Transverse colon (tissue), 4 donors: ENCODE measurements around the gene CHCHD6.

Experiments used
- EP300 ChIP-seq: sonication (generic); formaldehyde crosslinking; IDR thresholded peaks from one replicate; pipeline ENCODE4 v1.6.1; 2017; ENCODE audit warnings: antibody characterized with exemption, low read depth
- POLR2A ChIP-seq: fragments of 450-650 bp; IDR thresholded peaks from one replicate; pipeline ENCODE4 v1.6.1; 2016; ENCODE audit warnings: antibody characterized with exemption, mild to moderate bottlenecking, moderate library complexity
- POLR2AphosphoS5 ChIP-seq, 3 donors: sonication (generic); formaldehyde crosslinking; IDR thresholded peaks; one replicate each; pipeline ENCODE4 v1.6.1; 2016; ENCODE audit warnings: antibody characterized with exemption in 3 of 3
- TF ChIP-seq, protein P1 (sequence below), 5 experiments: fragments of 200-600 bp in 3 of 5; fragments of 450-650 bp in 2 of 5; sonication (generic) in 3 of 5; IDR thresholded peaks; 1 replicate in 2 of 5; 2 replicates in 3 of 5; pipeline ENCODE4 v1.5.1; 2016 to 2017; ENCODE audit warnings: antibody characterized with exemption in 5 of 5, inconsistent platforms in 3 of 5, mild to moderate bottlenecking in 2 of 5, moderate library complexity in 1 of 5

DNA sequence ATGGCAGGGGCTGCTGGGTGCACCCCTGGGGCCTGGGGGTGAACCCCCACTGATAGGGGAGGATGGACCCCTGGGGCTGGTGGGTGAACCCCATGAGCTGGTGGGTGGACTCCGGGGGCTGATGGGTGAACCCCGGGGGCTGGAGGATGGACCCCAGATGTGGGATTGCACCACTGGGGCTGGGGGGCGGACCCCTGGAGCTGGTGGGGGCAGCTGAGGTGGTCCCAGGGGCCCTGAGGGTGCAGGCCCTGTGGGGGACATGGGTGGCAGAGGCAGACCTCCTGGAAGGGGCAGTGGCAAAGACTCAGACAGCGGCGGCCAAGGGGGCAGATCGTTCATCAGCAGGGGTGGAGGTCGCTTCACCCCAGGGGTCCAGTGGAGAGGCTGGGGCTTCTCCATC is 31.7 kb upstream of the CHCHD6 start:
- TF ChIP-seq POLR2A (no peak), POLR2AphosphoS5 (IDR thresholded peaks at IDR 0.05) (no peak), EP300 (no peak)
- TF ChIP-seq, protein P1, sequence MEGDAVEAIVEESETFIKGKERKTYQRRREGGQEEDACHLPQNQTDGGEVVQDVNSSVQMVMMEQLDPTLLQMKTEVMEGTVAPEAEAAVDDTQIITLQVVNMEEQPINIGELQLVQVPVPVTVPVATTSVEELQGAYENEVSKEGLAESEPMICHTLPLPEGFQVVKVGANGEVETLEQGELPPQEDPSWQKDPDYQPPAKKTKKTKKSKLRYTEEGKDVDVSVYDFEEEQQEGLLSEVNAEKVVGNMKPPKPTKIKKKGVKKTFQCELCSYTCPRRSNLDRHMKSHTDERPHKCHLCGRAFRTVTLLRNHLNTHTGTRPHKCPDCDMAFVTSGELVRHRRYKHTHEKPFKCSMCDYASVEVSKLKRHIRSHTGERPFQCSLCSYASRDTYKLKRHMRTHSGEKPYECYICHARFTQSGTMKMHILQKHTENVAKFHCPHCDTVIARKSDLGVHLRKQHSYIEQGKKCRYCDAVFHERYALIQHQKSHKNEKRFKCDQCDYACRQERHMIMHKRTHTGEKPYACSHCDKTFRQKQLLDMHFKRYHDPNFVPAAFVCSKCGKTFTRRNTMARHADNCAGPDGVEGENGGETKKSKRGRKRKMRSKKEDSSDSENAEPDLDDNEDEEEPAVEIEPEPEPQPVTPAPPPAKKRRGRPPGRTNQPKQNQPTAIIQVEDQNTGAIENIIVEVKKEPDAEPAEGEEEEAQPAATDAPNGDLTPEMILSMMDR (IDR thresholded peaks at IDR 0.05): no peak
